Nucleus accumbens (tissue), 56 donors: Measurements from ENCODE around the gene MYH9.

Source experiments
- DNase-seq, 56 donors: peaks; one replicate each; lab custom pipeline; 2025; lab: John Stamatoyannopoulos, UW

MYH9 gene

GRCh38 chr22:36369922-36370791, 17.6 kb downstream of the MYH9 start:
- DNase-seq: peak in 1 of 56 donors; percentile 7

GRCh38 chr22:36369004-36369921, 18.5 kb downstream of the MYH9 start:
- no peak for DNase-seq

- DNase-seq: no peak
Measured at GRCh38 chr22:36368359-36368983, 19.3 kb downstream of the MYH9 start.

- DNase-seq: no peak
Measured at GRCh38 chr22:36367479-36367878, 20.3 kb downstream of the MYH9 start.

GRCh38 chr22:36367066-36367465, 20.7 kb downstream of the MYH9 start:
- DNase-seq: no peak

- DNase-seq: no peak
Measured at GRCh38 chr22:36366291-36366708, 21.5 kb downstream of the MYH9 start.

- peak in 6 of 56 donors; percentile 12 to 57 (median 28) for DNase-seq
Measured at GRCh38 chr22:36365020-36365411, 22.8 kb downstream of the MYH9 start.

- no peak for DNase-seq
Measured at GRCh38 chr22:36364255-36365019, 23.3 kb downstream of the MYH9 start.

- DNase-seq: no peak
Measured at GRCh38 chr22:36363349-36363981, 24.3 kb downstream of the MYH9 start.

GRCh38 chr22:36362932-36363331, 24.8 kb downstream of the MYH9 start:
- DNase-seq: no peak

- no peak for DNase-seq
Measured at GRCh38 chr22:36362075-36362474, 25.7 kb downstream of the MYH9 start.

GRCh38 chr22:36360871-36361383, 26.8 kb downstream of the MYH9 start:
- DNase-seq: no peak

- no peak for DNase-seq
Measured at GRCh38 chr22:36360011-36360410, 27.8 kb downstream of the MYH9 start.

- DNase-seq: no peak
Measured at GRCh38 chr22:36359470-36359996, 28.2 kb downstream of the MYH9 start.

GRCh38 chr22:36358533-36359469, 29.0 kb downstream of the MYH9 start:
- no peak for DNase-seq

- no peak for DNase-seq
Measured at GRCh38 chr22:36356708-36357624, 30.8 kb downstream of the MYH9 start.

GRCh38 chr22:36355894-36356293, 31.9 kb downstream of the MYH9 start:
- DNase-seq: no peak
